HG02798 (cell line): ENCODE data around the gene CHRM2.
"Not testable (repeated sequence)": the region's sequence is repeated elsewhere in the genome, so short reads cannot be mapped to it uniquely, and the experiment has no call there.

ENCODE experiments used
- ATAC-seq: cut with Tn5 transposase; IDR thresholded peaks from one replicate; pipeline ENCODE4 v1.9.1; 2021; ENCODE audit warnings: mild to moderate bottlenecking; ENCODE audit not compliant: unreplicated experiment, poor library complexity

CHRM2 gene

DNA sequence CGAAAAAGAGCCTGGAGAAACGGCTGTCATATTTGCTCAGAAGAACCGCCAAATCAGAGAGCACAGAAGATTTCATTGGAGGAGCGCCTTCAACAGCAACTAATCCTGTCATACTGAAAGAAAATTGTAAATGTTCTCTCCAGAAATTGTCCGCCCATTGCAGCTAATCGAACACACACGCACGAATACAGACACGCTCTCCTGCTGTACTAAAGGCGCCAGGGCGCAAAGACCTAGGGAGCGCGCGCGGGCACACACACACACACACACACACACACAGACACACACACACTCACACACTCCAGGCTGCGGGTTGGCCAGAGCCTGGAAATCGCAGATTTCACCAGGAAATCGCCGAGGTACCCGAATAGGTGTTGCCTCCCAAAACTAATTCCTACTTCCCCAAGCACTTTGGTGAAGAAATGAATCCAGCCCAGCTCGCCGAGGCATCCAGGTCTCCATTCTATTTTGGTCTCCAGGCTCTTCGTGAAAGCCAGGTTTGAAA, at the start of gene CHRM2:
Gene CHRM2, plus strand, starts transcription at position 157 of the 505 bp plus-strand sequence. CDS start 146,214 bp downstream, outside the sequence.
- ATAC-seq = no peak

DNA sequence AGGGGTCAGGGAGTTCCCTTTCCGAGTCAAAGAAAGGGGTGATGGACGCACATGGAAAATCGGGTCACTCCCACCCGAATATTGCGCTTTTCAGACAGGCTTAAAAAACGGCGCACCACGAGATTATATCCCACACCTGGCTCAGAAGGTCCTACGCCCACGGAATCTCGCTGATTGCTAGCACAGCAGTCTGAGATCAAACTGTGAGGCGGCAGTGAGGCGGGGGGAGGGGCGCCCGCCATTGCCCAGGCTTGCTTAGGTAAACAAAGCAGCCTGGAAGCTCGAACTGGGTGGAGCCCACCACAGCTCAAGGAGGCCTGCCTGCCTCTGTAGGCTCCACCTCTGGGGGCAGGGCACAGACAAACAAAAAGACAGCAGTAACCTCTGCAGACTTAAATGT, 37.1 kb upstream of the CHRM2 start:
- ATAC-seq = not testable (repeated sequence)

DNA sequence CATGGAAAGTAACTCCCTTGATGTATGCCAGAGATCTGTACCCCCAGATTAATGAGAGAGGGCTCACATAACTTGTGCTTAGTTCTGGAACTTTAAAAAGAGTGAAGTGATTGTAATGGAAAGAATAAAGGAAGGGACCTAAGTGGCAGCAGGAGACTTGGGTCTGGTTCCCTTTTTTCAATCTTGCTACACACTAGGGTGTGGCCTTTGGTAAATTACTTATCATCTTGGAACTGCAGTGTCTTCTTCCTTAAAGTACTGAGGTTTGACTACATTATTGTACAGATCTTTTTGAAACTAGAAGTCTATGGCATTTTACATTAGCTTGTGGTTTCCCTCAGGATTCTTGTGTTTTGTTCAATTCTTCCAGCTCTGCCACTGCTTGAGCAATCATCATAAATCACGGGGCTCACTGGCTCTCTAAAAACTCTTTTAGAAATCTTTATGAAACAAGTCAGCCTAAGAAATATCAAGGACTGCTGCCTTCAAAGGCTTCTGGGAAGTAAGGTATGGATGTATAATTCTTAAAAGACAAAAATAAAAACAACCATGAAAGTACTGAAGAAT, 22.5 kb upstream of the CHRM2 start:
- ATAC-seq = no peak

DNA sequence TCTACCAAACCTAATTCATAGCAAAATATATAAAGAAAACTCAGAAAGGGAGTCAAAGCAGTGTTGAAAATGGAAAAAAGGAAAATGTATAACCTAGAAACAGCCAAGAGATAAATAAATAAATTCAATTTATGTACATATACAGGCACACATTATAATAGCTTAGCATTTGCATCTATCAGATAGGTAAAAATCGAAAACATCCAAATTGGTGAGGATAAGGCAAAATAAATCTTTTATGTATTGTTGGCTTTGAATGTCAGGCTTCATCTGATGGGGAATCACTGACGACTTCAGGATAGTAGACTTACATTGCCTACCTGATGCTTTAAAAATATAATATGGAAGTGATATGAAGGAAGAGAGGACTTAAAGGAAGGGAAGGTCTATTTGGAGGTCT, 20.6 kb upstream of the CHRM2 start:
- ATAC-seq = no peak

DNA sequence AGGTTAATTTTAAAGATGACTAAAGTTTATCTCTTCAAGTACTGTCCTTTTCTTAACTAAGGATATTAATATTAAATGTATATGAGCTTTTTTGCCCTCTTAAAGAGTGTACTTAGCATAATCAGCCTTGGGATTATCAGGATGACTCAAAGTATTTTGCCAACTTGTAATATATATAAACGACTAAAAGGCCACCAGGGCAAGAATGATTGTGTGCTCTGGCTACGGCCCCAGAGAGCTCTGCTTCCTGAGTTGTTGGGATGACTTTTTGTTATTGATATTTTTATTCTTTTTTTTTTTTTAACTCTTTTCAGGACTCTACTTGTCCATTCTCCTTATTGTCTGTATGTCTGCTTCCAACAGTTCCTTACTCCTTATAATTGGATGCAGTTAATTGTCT, 14.8 kb upstream of the CHRM2 start:
- ATAC-seq = no peak

DNA sequence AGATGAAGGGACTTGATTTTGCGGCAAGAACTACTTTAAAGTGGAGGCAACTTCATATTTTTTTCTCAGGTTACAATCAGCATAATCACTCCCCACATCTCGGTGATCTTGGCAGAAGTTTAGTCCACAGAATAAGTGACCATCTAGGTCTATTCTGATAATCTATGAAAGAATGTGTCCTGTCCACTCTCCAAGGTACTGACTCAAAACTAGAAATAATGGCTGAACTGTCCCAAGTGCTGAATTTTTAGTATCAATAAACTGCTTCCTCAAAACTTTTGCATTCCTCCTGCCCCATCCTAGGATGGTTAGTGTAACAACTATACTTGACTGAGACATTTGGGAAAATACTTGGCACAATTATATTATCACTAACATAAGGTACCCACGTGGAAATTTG, 10.9 kb upstream of the CHRM2 start:
- no peak for ATAC-seq

DNA sequence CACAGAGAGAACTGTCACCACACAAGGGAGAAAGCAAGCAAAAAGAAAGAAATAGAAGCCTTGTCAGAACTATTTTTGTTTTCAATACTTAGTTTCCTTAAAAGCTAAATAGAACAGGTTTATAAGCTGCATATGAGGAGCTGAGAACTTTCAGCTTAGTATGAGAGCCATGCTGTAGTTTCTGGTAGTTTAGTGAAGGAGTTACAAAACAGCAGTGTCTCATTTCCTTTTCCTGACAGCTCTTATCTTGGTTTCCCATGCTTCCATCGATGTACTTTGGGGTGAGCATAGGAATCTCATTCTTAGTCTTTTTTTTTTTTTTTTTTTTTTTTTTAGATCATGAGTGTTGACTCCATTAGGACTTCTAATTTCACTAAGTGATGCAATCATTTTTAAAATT, 8.6 kb upstream of the CHRM2 start:
- no peak for ATAC-seq

DNA sequence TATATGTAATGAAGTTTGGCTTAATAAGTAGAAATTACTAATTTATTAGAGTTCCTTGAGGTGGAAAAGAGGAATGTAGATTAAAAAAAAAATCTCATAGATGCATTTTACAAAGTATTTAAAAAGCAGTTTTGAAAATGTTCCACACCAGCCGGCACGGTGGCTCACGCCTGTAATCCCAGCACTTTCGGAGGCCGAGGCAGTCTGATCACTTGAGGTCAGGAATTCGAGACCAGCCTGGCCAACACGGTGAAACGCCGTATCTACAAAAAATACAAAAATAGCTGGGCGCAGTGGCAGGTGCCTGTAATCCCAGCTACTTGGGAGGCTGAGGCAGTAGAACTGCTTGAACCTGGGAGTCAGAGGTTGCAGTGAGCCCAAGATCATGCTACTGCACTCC, 3.2 kb upstream of the CHRM2 start:
- no peak for ATAC-seq

DNA sequence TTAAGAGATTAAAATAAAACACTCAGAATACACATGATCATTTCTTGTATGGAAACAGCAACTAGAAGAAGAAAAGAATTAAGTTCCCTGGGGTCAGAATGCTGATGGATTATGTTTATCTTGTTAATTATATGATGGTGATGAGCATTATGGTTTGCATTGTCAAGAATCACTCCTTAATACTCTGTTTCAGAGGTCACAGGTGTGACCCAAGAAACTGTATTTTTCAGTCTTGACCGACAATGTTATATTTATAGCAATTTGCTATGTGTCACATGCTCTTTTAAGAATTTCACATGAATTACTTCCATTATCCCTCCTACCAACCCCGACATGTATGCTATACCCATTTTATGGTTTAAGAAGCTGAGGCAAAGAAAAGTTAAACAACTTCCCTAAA, 2.7 kb upstream of the CHRM2 start:
- ATAC-seq = no peak

DNA sequence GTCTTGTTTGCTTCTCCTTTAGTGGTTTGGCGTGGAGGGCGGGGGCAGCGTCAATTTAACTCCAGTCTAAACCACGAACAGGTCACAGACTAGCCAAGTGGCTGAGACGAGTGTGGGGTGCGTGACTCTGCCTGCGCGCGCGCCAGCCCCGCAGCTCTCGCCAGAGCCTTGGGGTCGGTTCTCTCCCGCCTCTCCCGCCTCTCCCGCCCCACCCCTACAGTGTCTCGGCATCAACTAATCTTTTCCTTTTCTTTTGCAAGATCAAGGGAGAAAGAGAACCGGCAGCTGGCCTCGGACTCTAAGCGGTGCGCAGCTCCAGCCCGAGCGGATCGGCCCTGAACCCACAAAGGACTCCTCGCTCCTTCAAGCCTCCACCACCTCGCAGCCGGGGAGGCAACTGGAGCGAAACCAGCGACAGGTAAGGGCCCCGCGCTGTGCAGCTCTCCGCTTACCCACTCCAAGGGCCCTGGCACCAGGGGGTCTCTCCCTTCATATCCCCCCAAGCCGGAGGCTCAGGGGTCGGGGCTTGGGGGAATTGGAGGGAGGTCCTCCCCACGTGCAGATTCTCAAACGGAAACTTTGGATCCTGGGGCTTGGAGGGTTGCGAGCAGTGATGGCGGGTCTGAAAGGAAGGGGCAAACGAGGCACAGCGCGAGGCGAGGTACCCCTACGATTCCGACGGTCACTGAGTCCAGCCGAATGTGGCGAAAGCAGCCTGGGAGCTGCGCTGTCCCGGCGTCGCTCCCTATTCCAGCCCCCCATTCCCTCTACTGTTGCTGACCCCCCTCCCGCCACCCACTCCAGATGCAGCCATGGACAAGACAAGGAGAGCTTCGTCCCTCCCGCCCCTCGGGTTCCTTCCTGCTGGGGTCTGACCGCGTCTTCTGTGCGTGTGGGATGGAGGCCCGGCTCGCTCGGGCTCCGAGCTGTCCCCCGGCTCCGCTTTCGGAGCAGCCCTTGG, 829 bp downstream of the CHRM2 start:
- no peak for ATAC-seq

DNA sequence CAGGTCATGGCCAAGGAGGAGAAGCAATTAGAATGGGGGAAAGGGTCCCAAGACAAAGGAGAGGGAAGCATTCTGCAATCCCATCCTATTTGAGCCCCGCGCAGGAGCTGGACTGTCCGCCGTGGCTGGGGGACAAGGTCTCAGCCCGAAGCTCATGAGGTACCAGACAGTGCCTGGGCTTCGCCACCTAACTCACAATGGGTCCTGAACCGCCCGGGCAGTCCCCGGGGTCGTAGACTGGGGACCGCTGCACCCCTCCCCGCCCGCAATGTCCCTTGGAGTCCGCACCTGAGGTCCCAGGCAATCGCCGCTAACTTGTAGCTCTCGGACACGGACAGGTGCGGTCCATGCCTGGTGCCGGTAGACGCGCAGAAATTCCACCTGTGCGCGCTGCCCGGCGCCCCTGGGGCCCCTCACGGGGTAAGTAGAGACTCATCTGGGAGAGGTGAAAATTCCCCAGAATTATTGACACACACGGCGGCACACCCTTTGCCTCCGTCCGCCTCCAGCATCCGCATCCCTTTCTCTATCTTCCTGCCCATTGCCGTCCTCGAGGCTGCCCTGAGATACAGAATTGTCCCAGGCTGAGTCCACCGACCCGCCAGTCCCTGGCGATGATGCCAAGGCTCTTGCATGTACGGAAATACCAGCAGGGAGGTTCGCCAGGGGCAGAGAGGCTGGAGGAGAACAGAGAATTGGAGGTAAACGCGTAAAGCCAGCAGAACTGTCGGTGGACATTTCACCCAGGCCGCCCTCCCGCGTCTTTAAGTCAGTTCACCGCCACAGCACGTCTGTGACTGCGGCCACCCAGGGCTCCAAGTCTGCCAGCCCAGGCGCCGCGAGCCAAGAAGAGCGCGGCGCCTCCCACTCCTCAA, 1.8 kb downstream of the CHRM2 start:
- ATAC-seq = no peak

DNA sequence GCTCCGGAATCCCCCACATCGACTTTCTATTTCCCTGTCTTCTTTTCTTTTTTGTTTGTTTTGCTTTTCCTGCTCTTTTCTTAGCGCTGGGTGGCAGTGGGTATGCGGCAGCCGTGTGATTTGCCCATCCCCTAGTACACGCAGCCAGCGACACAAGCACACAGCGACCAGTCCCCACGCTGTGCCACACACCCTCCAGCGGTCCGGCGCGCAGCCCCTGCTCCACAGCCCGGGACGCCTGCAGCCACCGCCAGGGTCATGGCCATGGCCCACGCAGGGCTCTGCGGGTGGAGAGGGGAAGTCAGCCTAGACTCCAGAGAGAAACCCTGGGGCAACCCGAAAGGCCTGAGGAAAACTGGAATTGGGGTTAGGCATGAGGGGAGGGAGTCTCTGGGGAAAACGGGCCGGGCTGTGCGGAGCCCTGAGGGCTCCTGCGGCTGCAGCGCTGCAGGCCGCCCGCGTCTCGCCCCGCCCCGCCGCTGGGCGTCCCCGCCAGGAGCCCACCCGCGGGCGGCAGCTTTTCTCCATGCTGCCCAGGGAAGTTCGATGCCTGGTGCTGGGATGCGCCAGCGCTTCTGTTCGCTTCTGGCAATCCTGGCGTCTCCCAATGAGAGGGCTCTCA, 2.5 kb downstream of the CHRM2 start:
- no peak for ATAC-seq

DNA sequence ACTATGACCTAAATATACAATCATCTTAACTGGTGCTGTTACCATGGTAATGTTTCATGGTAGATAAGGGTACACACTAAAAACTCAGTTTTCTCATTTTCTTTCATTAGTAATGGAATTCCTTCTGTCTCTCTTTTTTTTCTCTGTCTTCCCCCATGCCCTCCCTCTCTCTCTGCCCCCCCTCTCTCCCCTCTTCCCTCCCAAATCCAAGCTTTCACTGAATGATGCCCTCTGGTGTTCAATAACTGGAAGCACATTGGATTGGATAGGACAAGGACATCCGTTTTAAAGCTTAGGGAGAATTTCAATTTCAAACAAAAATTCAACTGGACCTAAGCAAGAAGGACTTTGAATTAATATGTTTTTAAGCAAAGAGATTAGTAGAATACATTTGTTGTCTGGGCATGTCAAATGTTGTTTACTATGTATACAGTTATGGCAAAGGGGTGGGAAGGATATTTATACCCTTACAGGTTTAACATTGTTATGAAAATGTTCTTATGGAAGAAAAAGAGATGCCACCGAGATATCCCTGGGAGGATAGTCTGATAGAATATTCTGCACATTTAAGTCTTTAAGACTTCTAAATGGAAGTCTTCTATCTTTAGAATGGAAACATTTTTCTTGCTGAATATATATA, 6.1 kb downstream of the CHRM2 start:
- ATAC-seq = no peak

DNA sequence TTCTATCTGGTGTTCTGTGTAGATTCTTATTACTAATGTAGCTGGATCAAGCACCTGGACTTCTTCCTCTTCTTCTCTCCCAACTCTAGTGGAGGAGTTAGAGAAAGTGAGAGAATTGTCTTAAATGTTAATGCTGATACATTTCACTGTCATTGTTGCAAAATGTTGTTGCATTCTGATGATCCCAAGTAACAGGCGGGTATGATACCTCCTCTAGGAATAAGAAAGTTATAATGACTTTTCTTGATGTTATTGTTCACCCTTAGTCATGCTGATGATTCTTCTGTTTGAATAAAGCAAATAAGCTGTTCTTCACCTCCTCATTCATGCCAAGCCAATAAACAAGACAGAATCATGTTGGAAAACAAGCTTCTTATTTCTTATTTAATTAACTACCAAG, 9.1 kb downstream of the CHRM2 start:
- ATAC-seq = no peak

DNA sequence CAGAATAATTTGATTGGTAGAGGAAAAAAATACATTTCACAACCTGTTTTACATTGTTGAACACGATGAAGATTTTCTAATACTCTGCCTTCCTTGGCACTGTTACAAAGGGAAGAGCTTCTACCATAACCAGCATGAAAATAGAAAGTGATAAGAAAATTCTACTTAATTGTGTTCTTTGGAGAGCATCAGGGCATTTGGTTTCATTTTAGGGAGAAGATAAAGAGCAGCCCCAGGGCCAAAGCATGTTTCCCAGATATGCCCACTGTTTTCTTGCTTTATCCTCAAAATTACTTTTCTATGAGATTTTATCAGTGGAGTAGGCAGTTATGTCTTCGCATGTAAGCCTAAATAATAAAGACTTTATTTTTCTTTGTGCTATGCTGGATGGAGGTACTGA, 9.5 kb downstream of the CHRM2 start:
- no peak for ATAC-seq

DNA sequence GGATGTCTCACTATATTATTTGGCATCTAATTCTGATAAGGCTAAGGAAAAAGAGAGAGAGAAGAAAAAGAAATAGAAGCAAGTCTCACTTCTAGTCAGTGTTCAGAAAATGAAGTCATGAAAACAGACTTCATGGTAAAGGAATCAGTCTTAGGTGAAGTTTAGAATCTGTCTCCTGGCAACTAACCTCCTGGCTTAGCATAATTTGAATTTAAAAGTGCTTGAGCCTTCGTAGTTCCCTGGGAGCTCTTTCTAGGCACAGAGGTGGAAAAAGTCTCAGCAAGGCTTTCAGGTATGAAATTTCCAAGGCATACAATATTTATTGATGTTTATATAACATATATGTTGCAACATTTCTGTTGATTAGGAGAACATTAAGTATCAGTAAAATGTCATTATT, 10.4 kb downstream of the CHRM2 start:
- ATAC-seq = no peak

DNA sequence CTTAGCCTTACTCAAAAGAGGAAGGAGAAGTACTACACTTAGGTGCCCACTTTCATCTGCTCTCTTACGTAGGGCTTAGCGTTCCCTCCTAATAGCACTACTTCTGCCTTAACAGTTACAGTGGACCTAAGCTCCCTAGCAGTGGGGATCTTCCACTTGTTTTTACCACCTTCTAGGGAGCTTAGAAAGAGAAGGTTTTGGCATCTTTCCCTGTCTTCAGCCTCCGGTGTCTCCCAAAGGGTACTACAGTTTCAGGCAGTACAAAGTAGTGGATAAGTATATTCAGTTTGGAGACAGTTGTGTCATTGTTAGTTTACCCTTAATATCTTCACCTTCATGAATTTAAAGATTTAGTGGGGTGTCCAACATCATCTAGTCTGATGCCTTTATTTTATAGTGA, 14.6 kb downstream of the CHRM2 start:
- ATAC-seq = no peak

DNA sequence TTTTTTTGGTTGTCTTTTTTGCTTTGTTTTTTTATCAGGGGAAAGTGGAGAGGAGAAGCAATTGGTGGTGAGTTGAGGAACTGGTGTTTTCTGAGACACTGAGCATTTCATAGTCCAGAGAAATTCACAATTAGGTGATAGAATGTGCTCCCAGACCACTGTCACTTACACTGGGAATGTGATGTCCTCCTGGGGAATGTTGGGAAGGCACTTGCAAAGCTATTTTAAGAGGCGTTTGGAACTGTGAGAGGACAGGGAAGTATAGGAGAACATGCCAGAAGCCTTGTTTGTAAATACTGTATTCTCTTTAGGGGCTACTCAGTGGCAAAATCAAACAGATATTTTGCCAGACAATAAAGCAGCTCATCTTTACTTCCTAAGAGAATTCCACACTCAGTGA, 16.0 kb downstream of the CHRM2 start:
- ATAC-seq = no peak

DNA sequence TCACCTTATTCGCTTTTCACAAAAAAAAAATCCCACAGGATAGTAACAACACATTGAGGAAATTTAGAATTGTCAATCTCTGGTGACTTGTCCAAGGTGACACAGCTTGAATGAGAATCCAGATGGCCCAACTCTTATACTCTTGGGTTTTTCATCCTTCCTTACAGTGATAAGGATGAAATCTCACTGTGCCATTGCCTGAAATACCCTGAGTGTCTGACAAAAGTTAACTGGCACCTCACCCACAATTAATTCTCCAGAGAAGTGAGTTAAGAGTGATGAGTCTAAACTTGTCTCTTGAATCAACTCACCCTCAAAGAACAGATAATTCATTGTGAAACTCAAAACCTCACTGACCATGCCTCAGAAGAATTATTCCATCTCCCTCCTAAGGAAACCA, 18.9 kb downstream of the CHRM2 start:
- ATAC-seq = no peak

DNA sequence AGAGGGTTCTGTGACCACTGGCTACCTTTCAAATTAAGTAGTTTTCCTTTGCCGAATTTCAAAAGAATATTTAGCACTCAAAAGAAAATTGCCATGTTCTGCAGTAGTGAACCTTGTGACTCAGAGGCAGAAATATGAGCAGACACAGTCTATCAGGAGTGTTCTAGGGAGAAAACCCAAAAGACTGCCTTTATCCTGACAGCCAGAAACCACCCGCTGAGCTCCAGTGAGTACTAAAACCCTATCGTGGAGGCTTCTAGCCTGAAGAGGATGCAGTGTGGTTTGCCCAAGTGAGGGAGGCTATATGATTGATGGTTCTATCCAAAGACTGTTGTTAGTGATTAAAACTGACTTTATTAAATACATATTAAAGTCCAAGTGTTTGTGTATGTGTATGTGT, 21.9 kb downstream of the CHRM2 start:
- no peak for ATAC-seq
